Activated CD4-positive, alpha-beta T cell treated with anti-CD3 and anti-CD28 coated beads, Interleukin-2, amount 50 U/mL, for 4 hours (primary cell): ENCODE measurements around the gene CNIH3.
"Not testable (repeated sequence)": the region's sequence is repeated elsewhere in the genome, so short reads cannot be mapped to it uniquely, and the experiment has no call there.

Source experiments
- DNase-seq, 2 experiments: peaks; one replicate each; pipeline ENCODE4 v3.0.0-alpha.2; 2020

The CNIH3 gene

DNA sequence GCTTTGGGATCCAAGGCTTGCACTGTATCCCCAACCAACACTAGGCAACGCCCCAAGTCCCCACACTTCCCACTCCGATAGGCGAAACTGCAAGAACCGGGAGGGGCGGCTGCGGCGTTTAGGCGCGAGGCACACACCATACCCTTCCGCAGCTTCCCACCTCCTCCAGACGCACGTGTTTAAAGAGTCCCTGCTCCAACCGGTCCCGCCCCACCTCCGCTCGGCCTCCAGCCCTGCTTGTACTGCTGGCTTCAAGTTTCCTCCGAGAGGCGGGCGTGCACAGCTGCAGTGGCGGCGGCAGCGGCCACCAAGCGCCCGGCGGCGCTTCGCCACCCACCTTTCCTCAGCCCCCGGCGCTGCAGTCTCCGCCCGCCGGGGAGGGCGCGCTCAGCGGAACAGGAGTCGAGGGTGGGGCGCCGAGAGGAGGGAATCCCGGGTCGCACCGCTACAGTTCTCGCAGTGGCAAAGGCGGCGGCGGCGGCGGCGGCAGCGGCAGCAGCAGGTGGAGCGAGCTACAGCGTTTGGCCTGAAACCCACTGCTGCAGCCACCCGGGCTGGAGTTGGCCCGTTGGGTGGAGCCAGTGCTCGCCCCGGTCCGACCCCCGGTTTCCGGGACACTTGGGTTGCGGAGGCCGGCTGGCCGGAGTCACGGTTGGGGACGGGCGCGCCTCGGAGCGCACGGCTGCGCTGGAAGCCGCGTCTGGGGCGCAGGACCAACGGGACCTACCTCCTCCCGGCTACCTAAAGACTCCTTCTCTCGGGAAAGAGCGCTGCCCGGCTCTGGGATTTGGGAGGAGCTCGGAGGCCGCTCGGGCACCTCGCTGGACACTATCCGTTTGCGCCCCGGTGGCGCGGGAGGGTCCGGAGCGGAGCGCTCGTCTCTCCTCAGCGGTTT, at the start of gene CNIH3:
Gene CNIH3 (plus strand): TSS at position 457 of the 895 bp plus-strand sequence. CDS start 858 bp downstream, outside the sequence.
- DNase-seq: peak; percentile 9 to 10

DNA sequence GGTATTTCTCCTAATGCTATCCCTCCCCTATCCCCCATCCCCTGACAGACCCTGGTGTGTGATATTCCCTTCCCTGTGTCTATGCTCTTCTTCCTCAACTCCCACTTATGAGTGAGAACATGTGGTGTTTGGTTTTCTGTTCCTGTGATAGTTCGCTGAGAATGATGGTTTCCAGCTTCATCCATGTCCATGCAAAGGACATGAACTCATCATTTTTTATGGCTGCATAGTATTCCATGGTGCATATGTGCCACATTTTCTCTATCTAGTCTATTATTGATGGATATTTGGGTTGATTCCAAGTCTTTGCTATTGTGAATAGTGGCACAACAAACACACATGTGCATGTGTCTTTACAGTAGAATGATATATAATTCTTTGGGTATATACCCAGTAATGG, 49.6 kb upstream of the CNIH3 start:
- DNase-seq: not testable (repeated sequence)

DNA sequence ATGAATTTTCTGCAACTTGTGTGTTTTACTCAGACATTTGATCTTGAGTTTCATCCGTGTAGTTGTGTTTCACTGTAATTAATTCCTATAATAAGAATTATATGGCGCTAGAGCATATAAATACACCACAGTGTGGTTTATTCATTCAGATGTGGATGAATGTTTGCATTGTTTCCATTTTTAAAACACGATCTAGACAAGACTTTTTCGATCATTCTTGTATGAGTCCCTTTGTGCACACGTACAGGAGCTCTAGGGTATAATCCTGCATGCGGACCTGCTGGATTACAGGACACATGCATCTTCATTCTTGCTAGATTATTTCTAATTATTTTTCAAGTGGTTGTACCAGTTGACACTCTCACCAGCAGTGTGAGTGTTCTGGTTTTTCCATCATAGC, 46.8 kb upstream of the CNIH3 start:
- no peak for DNase-seq

DNA sequence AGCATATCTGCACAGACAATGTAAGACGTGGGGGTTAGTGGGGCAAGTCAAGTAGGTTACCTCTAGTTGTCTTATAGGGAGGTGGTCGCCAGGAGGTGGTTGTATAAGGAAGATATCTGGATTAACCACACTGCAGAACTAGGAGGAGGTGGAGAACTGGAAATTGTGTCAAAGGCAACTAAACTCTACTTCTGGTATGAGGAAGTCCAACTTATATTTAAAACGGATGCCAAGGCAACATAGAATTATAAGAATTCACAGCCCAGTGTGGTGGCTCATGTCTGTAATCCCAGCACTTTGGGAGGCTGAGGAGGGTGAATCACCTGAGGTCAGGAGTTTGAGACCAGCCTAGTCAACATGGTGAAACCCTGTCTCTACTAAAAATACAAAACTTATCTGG, 44.1 kb upstream of the CNIH3 start:
- not testable (repeated sequence) for DNase-seq

DNA sequence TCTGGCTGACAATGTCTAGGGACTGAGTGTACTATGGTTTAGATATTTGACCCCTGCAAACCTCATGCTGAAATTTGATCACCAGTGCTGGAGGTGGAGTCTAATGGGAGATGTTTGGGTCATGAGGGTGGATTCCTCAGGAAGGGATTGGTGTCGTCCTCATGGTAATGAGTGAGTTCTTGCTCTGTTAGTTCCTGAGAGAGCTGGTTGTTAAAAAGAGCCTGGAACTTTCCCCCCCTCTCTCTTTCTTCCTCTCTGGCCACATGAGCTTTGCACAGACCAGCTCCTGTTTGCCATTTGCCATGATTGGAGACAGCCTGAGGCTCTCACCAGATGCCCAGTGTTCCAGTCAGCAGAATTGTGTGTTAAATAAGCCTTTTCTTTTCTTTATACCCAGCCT, 36.6 kb upstream of the CNIH3 start:
- no peak for DNase-seq

DNA sequence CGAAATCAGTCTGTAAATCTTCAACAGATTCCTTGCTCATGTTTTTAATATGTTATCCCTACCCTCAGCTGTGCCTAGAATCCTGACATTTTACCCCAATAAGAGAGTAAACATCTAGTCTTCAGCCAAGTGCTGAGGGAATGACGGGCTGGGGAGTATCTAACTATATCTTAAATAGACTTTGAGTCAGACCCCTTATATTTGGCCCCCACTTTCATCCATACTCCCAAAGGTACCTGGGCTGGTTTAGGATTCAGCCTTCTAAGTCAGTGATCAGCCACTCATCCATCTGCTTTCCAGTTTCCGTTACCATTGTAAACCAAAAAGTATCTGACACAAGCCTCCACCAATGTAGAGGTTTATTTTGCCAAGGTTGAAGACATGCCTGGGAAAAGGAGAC, 36.1 kb upstream of the CNIH3 start:
- no peak for DNase-seq

DNA sequence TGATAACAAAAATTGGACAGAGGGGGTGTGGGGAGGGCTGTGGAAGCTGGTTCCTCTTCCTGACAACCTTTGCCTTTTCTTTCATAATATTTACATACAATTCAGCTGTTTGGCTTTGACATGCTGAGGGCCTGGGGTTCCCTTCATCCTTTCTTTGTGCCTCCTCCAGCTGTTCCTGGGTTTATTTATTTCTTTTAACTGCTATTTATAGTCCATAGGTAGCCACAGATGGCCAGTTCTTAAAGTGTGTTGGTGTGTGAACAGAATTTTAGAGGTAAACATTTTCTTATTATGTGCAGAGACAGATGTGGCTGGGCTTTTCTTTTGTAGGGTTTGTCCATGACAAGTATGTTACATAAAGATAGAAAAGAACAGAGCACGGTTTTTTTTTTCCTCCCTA, 34.1 kb upstream of the CNIH3 start:
- DNase-seq: no peak

DNA sequence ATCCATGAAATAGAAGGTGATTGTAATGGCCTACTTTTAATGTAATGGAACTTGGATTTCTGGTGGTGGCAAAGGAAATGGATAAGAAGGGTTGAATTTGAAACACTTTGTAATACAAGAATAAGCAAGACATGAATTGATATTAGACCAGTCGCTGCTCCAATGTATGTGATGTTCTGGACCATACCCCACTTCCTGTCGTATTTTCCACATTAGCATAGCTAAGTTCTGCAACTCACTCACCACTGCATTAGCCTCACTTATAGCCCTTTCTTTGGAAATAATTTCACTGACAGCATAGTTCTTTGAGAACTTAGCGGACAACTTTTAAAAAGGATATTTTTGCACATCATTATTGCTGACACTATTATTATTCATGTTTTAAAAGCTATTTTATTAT, 32.3 kb upstream of the CNIH3 start:
- no peak for DNase-seq

GRCh38 chr1:224585051-224585450, 31.1 kb upstream of the CNIH3 start:
- no peak for DNase-seq

GRCh38 chr1:224587051-224587450, 29.1 kb upstream of the CNIH3 start:
- no peak for DNase-seq

DNA sequence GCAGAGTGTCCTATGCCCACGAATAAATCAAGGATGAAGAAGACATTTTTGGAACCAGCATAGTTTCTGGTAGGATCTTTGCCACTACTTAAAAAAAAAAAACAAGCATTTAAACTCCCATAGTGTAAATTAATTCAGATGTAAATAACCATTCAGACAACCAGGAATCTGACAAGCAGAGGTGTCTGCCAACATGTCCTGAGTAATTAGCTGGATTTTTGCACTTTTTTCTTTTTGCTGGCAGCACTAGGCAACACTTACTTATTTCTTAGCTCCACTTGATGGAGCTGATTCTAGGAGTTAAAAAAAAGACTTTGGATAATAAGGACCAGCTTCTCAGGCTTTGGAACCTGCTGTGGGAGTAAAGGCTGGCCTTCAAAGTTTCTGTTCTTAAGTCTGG, 27.6 kb upstream of the CNIH3 start:
- no peak for DNase-seq

- no peak for DNase-seq
Measured at GRCh38 chr1:224589006-224589405, 27.1 kb upstream of the CNIH3 start.

DNA sequence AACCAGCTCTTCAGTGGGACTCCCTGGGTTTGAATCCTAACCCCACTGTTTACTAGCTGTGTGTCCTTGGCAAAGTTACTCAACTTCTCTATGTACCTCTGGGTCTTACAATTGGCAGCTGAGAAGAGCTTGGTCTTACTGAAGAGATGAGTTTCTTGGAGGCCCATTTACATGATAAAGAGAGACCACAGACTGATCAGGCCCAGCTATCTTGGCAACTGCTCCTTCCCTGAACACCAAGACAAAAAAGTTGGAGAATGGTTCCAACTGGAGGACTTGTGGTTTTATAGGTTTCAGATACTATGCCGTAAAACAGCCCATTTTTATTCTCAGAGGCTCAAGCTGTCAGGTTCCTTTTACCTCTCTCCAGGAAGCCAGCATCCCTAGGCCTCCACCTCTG, 24.8 kb upstream of the CNIH3 start:
- DNase-seq: no peak

GRCh38 chr1:224592636-224593582, 23.2 kb upstream of the CNIH3 start:
- DNase-seq: no peak

GRCh38 chr1:224594360-224594759, 21.8 kb upstream of the CNIH3 start:
- DNase-seq: no peak

- no peak for DNase-seq
Measured at GRCh38 chr1:224594851-224595250, 21.3 kb upstream of the CNIH3 start.

GRCh38 chr1:224605482-224606181, 10.5 kb upstream of the CNIH3 start:
- no peak for DNase-seq

- no peak for DNase-seq
Measured at GRCh38 chr1:224607188-224608148, 8.6 kb upstream of the CNIH3 start.

DNA sequence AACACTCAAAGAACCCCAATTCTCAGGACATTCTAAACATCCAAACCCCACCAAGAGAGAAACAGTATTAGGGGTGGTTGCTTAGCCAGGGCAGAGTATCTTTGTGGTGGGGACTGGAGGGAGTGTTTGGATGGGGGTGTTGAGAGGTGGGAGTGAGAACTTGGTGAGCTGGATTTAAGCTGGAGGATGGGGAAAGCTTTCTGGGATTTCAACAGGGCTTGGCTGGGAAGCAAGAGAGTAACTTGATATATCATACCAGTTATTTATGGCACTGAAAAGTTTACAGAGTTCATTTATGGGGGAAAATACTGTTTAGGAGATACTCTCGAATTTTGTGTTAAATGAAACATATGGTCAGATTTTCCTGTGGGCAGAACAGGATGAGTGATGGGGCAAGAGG, 6.8 kb upstream of the CNIH3 start:
- DNase-seq: no peak

GRCh38 chr1:224612246-224612645, 3.9 kb upstream of the CNIH3 start:
- no peak for DNase-seq

DNA sequence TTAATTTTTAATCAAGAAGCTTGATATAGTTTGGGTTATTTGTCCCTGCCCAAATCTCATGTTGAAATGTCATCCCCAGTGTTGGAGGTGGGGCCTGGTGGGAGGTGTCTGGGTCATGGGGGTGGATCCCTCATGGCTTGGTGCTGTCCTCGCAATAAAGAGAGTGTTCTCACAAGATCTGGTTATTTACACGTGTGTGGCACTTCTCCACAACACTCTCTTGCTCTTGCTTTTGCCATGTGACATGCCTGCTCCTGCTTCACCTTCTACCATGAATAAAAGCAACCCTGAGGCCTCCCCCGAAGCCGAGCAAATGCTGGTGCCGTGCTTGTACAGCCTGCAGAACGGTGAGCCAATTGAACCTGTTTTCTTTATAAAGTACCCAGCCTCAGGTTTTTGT, 2.6 kb upstream of the CNIH3 start:
- DNase-seq: no peak
